HCT116 (cell line): ENCODE measurements around the gene ADNP2.

Experiments used
- CEBPB ChIP-seq: IDR thresholded peaks from 2 replicates; pipeline ENCODE4 v1.6.1; 2012; ENCODE audit warnings: low read depth
- ELF1 ChIP-seq: IDR thresholded peaks from 2 replicates; pipeline ENCODE4 v1.6.1; 2012; ENCODE audit warnings: low read depth, borderline replicate concordance
- EZH2 ChIP-seq: fragments of 200-600 bp; sonication (generic); IDR thresholded peaks from 2 replicates; pipeline ENCODE4 v1.6.1; 2017; ENCODE audit warnings: antibody characterized with exemption, mixed run types
- EZH2phosphoT487 ChIP-seq: fragments of 200-600 bp; IDR thresholded peaks from 2 replicates; pipeline ENCODE4 v1.6.1; 2018; ENCODE audit warnings: antibody characterized with exemption, borderline replicate concordance
- FOSL1 ChIP-seq: IDR thresholded peaks from 2 replicates; pipeline ENCODE4 v1.6.1; 2012; ENCODE audit warnings: low read depth
- POLR2AphosphoS5 ChIP-seq: IDR thresholded peaks from 2 replicates; pipeline ENCODE4 v1.6.1; 2011; ENCODE audit warnings: mild to moderate bottlenecking, low read depth, low read length, moderate library complexity
- RAD21 ChIP-seq: IDR thresholded peaks from 2 replicates; pipeline ENCODE4 v1.6.1; 2012; ENCODE audit warnings: low read depth, mild to moderate bottlenecking
- SP1 ChIP-seq: IDR thresholded peaks from 2 replicates; pipeline ENCODE4 v1.6.1; 2012; ENCODE audit warnings: low read depth
- TF ChIP-seq, protein P1 (sequence below), 3 experiments: fragments of 200-600 bp in 1 of 3; sonication (generic) in 1 of 3; IDR thresholded peaks in 2 of 3; conservative IDR thresholded peaks in 1 of 3; 2 replicates each; pipeline ENCODE4 v1.5.1; 2012 to 2017; ENCODE audit warnings: low read depth in 2 of 3, low read length in 2 of 3, antibody characterized with exemption in 1 of 3, borderline replicate concordance in 1 of 3, control low read depth in 1 of 3, mild to moderate bottlenecking in 1 of 3, mixed read lengths in 1 of 3, mixed run types in 1 of 3, moderate library complexity in 1 of 3; ENCODE audit not compliant: insufficient read depth in 1 of 3

- TF ChIP-seq CEBPB (no peak), FOSL1 (no peak), POLR2AphosphoS5 (no peak), ELF1 (no peak), SP1 (no peak), EZH2phosphoT487 (no peak), EZH2 (no peak), RAD21 (no peak)
- TF ChIP-seq, protein P1, sequence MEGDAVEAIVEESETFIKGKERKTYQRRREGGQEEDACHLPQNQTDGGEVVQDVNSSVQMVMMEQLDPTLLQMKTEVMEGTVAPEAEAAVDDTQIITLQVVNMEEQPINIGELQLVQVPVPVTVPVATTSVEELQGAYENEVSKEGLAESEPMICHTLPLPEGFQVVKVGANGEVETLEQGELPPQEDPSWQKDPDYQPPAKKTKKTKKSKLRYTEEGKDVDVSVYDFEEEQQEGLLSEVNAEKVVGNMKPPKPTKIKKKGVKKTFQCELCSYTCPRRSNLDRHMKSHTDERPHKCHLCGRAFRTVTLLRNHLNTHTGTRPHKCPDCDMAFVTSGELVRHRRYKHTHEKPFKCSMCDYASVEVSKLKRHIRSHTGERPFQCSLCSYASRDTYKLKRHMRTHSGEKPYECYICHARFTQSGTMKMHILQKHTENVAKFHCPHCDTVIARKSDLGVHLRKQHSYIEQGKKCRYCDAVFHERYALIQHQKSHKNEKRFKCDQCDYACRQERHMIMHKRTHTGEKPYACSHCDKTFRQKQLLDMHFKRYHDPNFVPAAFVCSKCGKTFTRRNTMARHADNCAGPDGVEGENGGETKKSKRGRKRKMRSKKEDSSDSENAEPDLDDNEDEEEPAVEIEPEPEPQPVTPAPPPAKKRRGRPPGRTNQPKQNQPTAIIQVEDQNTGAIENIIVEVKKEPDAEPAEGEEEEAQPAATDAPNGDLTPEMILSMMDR (IDR thresholded peaks at IDR 0.05 in 2 of 3, conservative IDR thresholded peaks at IDR 0.05 in 1 of 3; ENCODE audit: borderline replicate concordance in 1 of 3, insufficient read depth in 1 of 3, low read depth in 2 of 3, low read length in 2 of 3): no peak
Observed at GRCh38 chr18:80172056-80172455, 63.0 kb downstream of the ADNP2 start.
